NCI-H526 treated with DMSO at 0.1 percent for 48 hours (cell line): Measurements from ENCODE around the gene RAB15.
"Not testable (repeated sequence)": the region's sequence is repeated elsewhere in the genome, so short reads cannot be mapped to it uniquely, and the experiment has no call there.

ENCODE experiments used
- DNase-seq: peaks from one replicate; lab custom pipeline; 2025; lab: John Stamatoyannopoulos, UW

The RAB15 gene

DNA sequence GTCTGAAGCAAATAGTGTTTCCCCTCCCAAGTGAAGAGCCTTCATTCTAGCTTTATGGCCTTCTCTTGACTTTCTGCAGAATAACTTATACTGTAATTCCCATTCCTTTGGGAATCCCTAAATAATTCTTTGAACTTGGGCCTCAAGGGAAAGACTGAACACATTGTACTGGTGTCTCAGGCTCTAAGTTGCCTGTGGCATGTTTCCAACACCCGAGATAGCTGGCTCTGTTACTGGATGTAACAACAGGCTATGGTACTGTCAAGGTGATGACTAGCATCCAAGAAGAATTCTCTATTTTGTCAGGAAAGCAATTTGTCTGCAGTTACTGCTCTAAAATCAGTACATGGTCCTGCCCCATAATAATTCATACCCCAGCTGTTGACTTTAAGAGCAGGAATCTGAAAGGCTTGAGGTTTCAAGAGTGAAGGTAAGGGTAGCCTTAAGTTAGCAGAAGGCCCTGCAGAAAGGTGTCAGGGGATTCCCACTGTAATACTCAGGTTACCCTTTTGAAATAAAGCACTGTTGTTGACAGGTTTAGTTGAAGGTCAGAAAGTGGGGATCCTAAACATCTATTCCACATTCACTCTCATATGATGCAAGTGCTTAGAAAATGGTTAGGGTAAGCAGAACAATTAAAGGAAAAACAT is 34.8 kb downstream of the RAB15 start:
- DNase-seq = no peak

DNA sequence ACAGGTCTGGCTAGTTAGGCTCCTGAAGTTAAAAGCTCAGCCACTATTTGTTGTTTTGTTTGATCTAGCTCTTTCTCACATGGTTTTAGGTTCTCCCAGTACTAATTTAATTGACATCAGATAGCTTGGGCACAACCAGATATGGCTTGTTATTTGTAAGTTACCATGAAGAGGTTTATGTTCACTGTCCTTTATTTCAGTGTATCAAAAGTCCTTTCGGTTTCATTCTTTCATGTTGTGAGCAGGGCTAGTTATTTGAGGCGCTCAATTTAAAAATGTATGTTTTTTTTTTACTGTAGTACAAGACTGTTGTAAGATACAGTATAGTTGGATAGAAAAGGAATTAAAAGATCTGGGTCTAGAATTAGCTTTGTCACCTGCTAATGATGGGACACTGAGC is 36.6 kb downstream of the RAB15 start:
- DNase-seq = no peak

DNA sequence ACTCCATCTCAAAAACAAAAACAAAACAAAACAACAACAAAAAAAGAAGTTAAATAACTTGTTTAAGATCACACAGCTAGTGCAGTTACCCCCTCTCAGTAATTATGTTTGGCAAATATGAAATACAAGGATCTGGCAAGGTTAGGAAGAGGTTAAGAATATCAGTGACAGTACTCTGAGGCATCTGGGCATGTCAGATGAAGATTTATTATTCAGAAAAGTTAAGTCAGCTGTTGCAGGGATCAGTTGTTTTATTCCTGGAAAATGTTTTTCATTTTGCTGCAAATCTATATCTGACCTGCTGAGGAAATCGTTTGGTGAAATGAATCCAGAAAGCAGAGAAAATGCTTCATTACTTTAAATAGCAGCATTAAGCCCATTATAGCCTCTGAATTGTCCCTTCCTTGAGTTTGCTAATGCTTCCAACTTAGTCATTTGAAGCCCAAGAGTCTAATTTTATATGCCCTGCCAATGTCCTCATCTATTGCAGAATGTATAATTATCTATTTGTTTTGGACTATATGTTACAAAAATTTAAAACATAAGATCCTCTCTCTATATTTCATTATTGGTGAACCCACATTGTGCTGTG is 37.7 kb downstream of the RAB15 start:
- no peak for DNase-seq

DNA sequence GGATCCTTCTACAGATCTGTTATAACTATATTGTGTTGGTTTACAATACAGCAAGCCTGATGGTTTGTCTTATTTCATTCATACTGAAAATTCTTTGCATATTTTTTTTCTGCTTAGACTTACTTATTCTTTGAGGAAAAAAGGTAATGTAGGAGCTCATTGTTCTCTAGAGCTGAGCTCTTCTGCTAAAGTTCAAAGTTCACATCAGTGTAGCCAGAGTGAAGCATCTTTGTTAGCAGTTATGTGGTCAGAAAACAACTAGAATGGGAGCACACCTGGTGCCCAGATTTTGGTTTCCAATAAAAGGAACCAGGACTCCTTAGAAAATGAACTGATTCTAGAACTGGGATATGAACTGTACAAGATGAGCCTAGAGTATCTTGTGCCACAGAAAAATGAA is 39.9 kb downstream of the RAB15 start:
- no peak for DNase-seq

DNA sequence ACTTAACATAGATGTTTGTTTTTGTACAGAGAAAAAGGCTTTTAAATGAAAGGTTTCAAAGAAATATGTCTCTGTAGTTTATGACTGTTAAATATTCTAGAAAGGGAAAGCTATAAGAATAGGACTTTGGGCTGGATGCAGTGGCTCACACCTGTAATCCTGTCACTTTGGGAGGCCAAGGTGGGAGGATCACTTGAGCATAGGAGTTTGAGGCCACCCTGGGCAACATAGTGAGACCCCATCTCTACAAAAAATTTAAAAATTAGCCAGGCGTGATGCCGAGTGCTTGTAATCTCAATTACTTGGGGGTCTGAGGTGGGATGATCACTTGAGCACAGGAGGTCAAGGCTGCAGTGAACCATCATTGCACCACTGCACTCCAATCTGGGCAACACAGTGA is 41.0 kb downstream of the RAB15 start:
- DNase-seq = no peak

DNA sequence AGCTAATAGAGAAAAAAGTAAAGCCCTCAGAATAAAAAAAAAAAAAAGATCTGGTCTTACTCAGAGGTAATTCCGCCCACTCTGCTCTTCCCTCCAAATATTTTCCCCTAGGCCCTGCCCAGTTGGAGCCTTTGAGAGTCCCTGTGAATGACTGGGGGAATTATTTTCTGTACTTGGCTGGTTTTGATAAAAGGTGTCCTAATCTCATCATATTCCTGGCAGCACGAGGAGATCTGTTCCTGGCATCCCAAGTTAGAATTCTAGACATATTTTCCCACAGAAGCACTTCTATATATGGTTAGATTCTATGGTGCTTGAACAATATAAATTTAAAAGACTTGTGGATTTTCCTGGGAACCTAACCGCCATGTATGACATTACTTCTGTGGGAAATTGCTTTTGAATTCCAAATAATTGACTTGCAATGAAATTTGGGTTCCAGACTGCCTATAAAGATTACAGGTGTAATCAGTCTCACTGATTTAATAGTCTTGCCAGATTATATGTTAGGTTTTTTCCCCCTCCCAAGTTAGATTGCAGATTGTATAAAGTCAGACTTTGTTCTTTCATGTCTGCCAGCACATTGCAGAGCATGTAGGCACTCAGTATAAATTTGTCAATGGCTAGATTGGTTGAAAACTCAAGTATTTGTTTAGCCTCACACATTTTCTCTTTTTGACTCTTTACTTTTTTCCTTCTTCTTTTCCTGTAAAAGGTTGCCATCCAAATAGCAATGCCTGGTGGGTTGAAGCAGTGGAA is 41.9 kb downstream of the RAB15 start:
- DNase-seq = no peak

DNA sequence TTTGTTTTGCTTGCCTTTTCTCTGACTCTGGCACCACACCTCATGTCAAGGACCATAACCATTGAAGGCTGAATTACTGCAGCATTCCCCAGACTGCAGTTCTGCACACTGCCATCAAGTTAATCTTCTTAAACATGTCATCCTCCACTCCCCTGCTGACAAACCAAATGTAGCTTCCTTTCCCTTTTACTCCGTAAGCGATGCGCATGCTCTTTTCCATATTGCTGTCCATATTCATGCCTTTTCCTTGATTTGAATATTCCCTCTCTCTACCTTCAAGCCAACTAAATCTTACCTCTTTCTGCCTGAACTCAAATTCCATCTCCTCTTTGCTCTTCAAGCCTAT is 43.1 kb downstream of the RAB15 start:
- no peak for DNase-seq

DNA sequence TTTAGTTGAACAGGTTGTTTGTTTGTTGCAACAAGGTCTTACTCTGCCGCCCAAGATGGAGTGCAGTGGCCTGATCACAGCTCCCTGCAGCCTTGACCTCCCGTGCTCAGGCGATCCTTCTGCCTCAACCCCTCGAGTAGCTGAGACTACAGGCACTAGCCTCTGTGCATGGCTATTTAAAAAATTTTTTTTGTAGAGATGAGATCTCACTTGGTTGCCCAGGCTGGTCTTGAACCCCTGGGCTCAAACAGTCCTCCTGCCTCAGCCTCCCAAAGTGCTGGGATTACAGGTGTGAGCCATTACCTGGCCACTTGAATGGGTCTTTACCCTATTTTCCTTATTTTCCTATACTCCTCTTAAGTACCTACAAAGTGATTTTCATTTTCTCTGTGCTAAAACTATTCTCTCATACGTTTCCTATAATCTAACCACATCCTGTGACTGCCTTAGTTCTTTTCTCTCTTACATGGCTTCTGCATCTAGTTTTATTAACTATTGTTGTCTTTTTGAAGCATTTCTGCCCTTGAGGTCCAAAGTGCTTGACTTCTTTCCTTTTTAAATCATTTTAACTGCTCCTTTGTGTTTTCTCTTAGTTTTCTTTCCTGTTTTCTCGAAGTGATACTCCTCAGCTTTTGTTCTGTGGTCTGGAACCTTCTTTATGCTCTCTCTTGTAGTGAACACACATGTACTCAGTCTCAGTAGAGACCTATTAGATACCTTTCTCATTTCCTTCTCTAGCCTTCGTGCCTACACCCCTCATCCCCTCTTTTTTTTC is 43.7 kb downstream of the RAB15 start:
- DNase-seq = no peak

DNA sequence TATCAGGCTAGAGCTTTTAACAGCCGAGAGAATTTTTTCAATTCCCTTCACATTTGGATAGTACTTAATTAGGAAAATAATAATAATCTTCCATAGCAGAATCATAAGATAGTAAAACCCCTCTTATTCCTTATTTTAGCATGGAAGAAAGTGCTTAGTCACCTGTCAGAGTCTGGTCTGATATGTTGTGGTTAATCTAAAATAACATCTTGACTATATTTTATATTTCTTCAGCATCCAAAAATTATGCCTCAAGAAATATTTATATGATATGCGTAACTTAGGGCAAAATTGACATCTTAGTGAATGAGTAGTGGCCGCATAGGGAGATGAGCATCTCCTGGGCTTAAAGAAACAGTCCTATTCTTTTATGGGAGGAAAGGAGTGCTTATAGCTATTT is 45.1 kb downstream of the RAB15 start:
- no peak for DNase-seq

DNA sequence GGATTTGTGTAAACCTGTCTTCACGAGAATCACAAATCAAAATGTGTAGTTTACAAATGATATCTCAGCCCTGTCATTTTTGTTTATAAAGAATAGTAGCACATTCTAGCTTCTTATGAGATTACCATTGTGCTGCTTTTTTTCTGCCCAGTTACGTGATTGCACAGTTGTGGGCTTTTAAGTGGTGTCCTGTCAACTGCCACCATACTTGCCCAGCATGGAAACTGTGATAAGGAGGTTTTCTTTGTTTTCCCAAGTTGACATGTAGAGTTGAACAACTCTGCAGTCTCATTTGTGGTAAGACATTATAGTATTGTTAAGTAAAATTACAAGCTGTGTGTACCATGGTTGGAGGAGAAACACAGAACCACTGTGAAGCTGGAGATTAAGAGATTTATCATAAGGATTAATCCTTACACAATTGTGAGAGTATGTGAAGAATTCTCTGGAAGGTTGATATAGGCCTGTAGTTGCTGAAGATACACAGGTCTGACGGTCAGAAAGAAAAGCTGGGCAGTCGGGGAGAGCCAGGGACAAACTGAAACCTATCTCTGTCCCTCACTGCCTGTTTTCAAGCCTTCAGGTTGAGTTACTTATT is 45.6 kb downstream of the RAB15 start:
- no peak for DNase-seq

DNA sequence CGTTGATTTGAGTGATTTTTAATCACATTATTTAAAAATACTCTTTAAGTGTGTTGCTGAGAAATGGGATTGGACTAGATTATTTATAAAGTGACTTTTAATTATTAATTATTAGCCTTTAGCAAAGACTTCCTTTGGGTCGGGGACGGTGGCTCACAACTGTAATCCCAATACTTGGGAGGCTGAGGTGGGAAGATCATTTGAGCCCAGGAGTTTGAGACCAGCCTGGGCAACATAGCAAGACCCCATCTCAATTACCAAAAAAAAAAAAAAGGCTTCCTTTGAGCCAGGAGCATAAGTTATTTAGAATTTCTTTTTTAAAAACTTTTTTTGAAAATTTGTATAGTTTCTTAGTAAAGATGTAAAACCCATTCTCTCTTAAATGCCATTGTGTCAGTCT is 49.1 kb downstream of the RAB15 start:
- DNase-seq = no peak

DNA sequence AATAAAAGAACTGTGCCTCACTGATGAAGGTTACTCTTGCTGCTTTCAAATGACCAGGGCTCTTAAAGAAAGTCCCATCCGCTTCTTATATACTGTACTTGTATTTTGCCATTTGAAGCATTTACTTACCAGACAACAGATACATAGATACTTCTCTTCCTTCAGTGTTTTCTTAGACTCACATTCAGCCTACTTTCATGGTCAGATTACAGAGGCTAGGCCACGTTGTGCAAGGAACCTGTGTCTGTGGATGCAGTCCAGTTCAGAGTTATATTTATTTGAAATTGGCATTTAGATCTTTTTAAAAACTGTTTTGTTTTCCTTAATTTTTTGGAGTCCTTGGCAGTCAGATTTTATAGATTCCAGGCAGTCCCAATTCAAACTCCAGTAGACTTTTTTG is 51.7 kb downstream of the RAB15 start:
- no peak for DNase-seq

DNA sequence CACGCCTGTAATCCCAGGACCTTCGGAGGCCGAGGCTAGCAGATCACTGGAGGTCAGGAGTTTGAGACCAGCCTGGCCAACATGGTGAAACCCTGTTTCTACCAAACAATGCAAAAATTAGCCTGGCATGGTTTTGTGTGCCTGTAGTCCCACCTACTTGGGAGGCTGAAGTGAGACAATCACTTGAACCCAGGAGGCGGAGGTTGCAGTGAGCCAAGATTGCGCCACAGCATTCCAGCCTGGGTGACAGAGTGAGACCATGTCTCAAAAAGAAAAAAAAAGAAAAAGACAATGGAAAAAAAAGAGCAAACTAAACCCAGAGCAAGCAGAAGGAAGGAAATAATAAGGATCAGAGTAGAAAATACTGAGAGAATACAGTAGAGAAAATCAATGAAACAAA is 52.5 kb downstream of the RAB15 start:
- DNase-seq = no peak

DNA sequence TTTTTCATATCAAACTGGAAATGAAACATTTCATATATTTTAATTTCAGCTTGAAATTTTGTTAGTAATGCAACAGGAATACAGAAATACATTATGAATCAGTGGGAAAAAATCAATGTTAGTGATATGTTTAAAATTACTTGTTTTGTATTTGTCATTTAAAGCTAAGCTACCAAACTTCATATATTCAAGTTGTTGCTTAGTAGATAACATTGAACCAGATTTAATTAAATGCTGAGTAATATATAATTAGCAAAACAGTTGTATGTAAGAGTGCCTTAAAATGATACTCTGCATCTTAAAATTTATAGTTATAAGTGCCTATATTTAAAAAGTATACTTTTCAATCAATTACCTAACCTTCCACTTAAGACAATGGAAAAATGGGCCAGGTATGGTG is 52.9 kb downstream of the RAB15 start:
- DNase-seq = no peak

DNA sequence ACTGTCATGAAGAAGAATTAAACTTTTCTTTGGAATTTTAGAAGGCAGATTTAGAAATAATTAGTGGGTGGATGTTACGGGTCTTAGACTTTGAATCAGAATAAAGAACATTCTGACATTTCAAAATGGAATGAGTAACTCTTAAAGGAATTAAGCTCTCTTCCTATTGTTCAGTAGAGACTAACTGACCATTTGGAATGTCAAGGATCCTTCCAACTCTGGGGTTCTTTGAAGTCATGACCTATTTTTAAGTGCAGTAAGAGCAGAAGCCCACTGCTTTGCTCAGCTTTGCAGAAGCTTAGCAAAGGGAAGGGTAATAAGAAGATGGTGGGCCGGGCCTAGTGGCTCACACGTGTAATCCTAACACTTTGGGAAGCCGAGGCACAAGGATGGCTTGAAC is 53.9 kb downstream of the RAB15 start:
- no peak for DNase-seq

DNA sequence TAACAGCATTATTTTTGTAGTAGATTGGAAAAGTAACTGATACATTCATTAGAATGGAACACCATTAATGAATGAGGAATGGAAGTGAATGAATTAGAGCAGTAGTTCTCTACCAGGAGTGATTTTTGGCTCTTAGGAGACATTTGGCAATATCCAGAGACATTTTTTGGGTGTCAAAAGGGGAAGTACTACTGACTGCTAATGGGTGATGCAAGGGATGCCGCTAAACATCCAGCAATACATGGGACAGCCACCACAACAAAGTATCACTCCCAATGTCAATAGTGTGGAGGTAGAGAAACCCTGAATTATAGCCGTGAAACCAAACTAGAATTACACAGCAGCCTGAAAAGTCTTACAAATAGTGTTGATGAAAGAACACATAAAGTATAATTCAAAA is 56.3 kb downstream of the RAB15 start:
- no peak for DNase-seq

DNA sequence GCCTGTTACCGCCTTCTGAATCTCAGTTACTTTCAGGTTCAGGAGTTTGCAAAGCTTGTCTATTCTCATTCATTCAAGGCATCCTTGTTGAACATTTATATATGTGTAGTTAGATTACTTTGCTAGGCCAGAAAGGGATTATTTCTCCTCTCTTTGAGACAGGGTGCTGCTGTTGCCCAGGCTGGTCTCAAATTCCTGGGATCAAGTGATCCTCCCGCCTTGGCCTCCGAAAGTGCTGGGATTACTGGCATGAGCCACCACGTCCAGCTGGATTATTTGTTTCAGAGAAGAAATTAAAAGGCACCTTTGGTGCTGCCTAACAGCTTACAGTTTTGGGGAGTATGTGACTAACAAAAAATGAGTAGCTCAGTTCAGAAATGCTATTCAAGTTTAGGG is 57.1 kb downstream of the RAB15 start:
- DNase-seq = no peak

DNA sequence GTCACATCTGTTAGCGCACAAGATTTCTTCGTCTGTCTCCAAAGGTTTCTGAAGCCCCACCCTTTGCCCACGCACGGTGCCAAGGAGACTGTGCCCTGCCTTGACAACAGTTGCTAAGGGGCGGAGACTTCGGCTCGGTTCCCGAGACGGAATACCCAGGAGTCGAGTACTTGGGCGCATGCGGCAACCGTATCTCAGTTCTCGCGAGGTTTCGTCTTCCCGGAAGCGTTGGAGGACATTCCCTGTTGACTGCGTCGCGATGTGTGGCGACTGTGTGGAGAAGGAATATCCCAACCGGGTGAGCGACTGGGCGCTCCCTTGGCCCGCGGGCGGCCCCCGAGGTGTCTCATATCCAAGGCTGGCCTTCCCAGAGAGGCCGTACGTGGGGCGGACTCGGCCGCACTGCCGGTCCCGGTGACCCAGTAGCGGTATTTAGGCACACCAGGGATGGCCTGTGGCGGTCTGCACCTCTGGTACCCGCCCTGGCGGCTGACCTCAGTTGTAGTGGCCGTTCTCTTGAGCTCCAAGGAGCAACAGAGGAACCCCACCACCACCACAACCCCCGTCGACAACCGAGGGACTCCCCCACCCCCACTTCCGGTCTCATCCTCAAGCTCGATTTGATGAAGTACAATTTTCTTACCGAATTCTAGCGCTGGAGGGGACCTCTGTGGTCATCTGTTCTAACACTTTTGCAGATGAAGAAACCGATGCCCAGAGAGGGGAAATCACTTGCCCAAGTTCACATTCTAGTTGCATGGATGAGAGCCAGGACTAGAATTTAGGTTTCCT is 57.7 kb downstream of the RAB15 start, which contains the start of gene CHURC1:
CHURC1 (plus strand) TSS at position 219 of the 792 bp plus-strand sequence; CDS start at position 260, 41 bp downstream.
- DNase-seq = peak; percentile 96

DNA sequence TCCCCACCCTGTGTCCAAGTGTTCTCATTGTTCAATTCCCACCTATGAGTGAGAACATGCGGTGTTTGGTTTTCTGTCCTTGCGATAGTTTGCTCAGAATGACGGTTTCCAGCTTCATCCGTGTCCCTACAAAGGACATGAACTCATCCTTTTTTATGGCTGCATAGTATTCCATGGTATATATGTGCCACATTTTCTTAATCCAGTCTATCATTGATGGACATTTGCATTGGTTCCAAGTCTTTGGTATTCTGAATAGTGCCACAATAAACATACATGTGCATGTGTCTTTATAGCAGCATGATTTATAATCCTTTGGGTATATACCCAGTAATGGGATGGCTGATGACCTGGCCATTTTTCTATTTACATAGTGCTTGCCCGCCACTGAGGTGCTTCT is 58.7 kb downstream of the RAB15 start:
- not testable (repeated sequence) for DNase-seq

DNA sequence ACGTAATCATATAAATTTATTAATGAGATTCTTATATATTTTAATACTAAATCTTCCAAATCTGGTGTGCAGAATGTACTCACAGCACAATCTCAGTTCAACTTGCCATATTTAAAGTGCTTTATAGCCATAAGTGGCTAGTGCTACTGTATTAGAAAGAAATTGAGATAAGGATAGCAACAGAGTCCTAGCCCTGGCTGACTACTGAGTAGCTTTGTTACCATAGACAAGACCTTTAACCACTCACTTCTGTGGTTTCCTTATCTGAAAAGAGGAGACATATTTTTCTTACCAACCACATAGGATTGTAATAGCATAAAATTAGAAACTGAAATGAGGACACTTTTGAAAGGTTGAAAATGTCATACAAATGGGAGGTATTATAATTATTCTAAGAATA is 59.9 kb downstream of the RAB15 start:
- no peak for DNase-seq

DNA sequence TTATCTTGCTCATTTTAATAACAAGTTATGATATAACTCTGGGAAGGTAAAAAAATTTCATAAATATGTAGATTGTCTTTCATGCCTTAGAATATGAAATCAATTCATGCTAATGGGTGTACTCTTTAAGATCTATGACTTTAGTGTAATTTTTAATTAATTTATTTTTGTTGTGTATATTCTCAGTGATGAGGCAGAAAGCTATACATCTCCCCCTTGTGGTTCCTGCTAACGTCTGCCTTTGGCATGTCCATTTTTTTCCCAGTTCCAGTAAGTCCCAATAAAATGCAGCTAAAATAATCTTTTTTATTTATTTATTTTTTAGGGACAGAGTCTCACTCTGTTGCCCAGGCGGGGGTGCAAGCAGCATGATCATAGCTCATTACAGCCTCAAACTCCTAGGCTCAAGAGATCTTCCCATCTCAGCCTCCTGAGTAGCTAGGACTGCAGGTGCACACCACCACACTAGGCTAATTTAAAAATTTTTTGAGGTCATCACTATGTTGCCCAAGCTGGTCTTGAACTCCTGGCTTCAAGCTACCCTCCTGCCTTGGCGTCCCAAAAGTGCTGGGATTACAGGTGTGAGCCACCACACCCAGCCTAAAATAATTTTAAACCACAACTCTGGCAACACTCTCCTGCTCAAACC is 61.2 kb downstream of the RAB15 start:
- peak; percentile 6 for DNase-seq
